Keratinocyte (primary cell): ENCODE results near the gene CCNYL1.
A peak's percentile ranks its signal among the peaks of the same experiment; 100 is the strongest.

Source experiments
- EZH2 ChIP-seq: IDR thresholded peaks from one replicate; pipeline ENCODE4 v1.6.1; 2012; ENCODE audit warnings: inconsistent platforms, mild to moderate bottlenecking, low read length, moderate library complexity
- TF ChIP-seq, protein P1 (sequence below), 3 experiments: IDR thresholded peaks in 1 of 3; conservative IDR thresholded peaks in 1 of 3; optimal IDR thresholded peaks in 1 of 3; 2 replicates in 2 of 3; 3 replicates in 1 of 3; pipeline versions ENCODE3 to v1.5.1; 2011; ENCODE audit warnings: low read length in 3 of 3, mild to moderate bottlenecking in 3 of 3, moderate library complexity in 2 of 3, control low read depth in 1 of 3, inconsistent platforms in 1 of 3; ENCODE audit not compliant: insufficient read depth in 2 of 3; ENCODE audit errors: extremely low read depth in 1 of 3

DNA sequence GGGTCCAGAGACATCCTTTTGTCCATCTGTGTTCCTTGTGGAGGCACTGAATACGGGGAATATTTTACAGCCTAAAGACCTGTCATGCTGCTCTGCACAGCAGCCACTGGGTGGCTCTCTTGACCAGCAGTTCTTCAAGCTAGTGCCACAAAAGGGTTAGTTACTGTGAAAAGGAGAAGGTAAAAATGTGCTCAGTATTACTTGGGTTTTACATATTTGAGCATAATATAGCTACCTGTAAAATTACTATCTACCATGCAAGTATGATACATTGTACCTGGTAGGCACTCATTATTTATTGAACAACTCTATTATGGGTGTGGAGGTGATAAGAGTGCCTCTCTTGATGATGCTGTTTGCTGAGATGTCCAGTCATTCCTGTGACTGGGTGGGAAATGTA is 34.7 kb downstream of the CCNYL1 start:
- TF ChIP-seq, protein P1, sequence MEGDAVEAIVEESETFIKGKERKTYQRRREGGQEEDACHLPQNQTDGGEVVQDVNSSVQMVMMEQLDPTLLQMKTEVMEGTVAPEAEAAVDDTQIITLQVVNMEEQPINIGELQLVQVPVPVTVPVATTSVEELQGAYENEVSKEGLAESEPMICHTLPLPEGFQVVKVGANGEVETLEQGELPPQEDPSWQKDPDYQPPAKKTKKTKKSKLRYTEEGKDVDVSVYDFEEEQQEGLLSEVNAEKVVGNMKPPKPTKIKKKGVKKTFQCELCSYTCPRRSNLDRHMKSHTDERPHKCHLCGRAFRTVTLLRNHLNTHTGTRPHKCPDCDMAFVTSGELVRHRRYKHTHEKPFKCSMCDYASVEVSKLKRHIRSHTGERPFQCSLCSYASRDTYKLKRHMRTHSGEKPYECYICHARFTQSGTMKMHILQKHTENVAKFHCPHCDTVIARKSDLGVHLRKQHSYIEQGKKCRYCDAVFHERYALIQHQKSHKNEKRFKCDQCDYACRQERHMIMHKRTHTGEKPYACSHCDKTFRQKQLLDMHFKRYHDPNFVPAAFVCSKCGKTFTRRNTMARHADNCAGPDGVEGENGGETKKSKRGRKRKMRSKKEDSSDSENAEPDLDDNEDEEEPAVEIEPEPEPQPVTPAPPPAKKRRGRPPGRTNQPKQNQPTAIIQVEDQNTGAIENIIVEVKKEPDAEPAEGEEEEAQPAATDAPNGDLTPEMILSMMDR (optimal IDR thresholded peaks at IDR 0.05 in 1 of 3, IDR thresholded peaks at IDR 0.05 in 1 of 3, conservative IDR thresholded peaks at IDR 0.05 in 1 of 3; ENCODE audit: extremely low read depth in 1 of 3, insufficient read depth in 2 of 3, low read length in 3 of 3): peak; percentile 76 to 91 (median 85)
- TF ChIP-seq EZH2: no peak
